ENCODE results near the gene SLC39A6.
A peak's percentile ranks its signal among the peaks of the same experiment; 100 is the strongest.

GRCh38 chr18:36130039-36130831, 1.1 kb upstream of the SLC39A6 start:
- TF ChIP-seq ZNF557 (CRISPR knock-in tag; IDR thresholded peaks at IDR 0.05) = no peak
- TF ChIP-seq RFX5 (IDR thresholded peaks at IDR 0.05; ENCODE audit: low read depth, low read length) = no peak
- no peak for TF ChIP-seq EZH2 (conservative IDR thresholded peaks at IDR 0.05; ENCODE audit: low read depth, low read length)
- TF ChIP-seq PRDM15 (CRISPR knock-in tag; IDR thresholded peaks at IDR 0.05) = no peak
- TF ChIP-seq TARDBP (CRISPR knock-in tag; IDR thresholded peaks at IDR 0.05) = peak; percentile 71
- 0 out of 2 replicates have a peak, but pooled peaks have one; percentile 1 for TF ChIP-seq KAT8 (CRISPR knock-in tag; IDR thresholded peaks at IDR 0.05)
- no peak for TF ChIP-seq USF2 (IDR thresholded peaks at IDR 0.05; ENCODE audit: low read depth, low read length)
- no peak for TF ChIP-seq USF2 (CRISPR knock-in tag; IDR thresholded peaks at IDR 0.05; ENCODE audit: borderline replicate concordance)
- no peak for TF ChIP-seq MAFK (conservative IDR thresholded peaks at IDR 0.05 in 1 of 2, IDR thresholded peaks at IDR 0.05 in 1 of 2; ENCODE audit: low read length in 2 of 2)
